ENCODE results near the gene FUT6. TPM values are rescaled to one million over a fixed set of nuclear protein-coding genes. Genes with fewer than 3 reads are reported as not detected.
A peak's percentile ranks its signal among the peaks of the same experiment; 100 is the strongest.

Gene FUT6
- total and polyA plus RNA-seq, 2 experiments from 2014 or later, result not detected

DNA sequence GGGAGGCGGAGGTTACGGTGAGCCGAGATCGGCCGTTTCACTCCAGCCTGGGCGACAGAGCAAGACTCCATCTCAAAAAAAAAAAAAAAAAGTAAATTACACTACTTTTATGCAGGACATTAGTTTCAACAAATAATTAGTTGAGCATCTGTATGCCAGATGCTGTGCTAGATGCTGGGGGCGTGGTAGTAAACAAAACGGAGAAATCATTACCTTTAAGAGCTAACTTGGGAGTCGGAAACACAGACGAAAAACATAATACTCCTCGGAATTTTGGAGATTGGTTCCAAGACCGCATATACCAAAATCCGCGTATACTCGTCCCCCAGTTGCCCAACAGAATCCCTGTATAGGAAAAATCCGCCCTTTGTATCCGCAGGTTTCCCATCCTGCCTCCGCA is 47.3 kb downstream of the FUT6 start:
- no peak for DNase-seq
- H3K36me3 ChIP-seq (ENCODE audit: low read depth), result no peaks in the 10 kb centered on the region
- no peak overlapping the region for H3K4me3 ChIP-seq
- TF ChIP-seq EZH2 (IDR thresholded peaks at IDR 0.05; ENCODE audit: insufficient read depth, poor library complexity, severe bottlenecking) (no peak), EZH2phosphoT487 (IDR thresholded peaks at IDR 0.05; ENCODE audit: insufficient read depth, low read depth) (no peak)
- no peaks in the 10 kb centered on the region for H4K20me1 ChIP-seq (ENCODE audit: insufficient read depth)
- in situ Hi-C loops (cut with MboI), result no loop called here
- no peak overlapping the region for H3K4me2 ChIP-seq (ENCODE audit: unreplicated experiment)
- H3K4me1 ChIP-seq (ENCODE audit: insufficient read depth), result no peaks in the 10 kb centered on the region
- peaks cover 15% of the 10 kb centered on the region for H3K79me2 ChIP-seq (ENCODE audit: insufficient read depth)
- no peaks in the 10 kb centered on the region for H3K9me2 ChIP-seq (ENCODE audit: insufficient read depth)
- no peaks in the 10 kb centered on the region for H3K9me3 ChIP-seq (ENCODE audit: low read depth)
- H3F3A ChIP-seq (ENCODE audit: insufficient read depth), result no peaks in the 10 kb centered on the region
- no peak overlapping the region for H3K27ac ChIP-seq
- 32 to 37% methylated on average over 17 to 18 of the region's 18 CpGs for whole genome bisulfite sequencing, 2 experiments (ENCODE audit: low coverage in 1 of 2, low lambda C conversion rate in 2 of 2, missing lambda C conversion rate in 2 of 2)
- H3K9ac ChIP-seq, result no peak overlapping the region
- no peak overlapping the region for H2AFZ ChIP-seq
- H3K27me3 ChIP-seq (replicated peaks; ENCODE audit: insufficient read depth), result no peaks in the 10 kb centered on the region

GRCh38 chr19:5790559-5791520 is 48.7 kb downstream of the FUT6 start, which contains the start of gene DUS3L:
DUS3L (minus strand) TSS chr19:5791163; CDS start chr19:5791141, 22 bp downstream.
- no peaks in the 10 kb centered on the region for H4K20me1 ChIP-seq (ENCODE audit: insufficient read depth)
- peaks cover 6% of the 10 kb centered on the region; the same call in 1 of the 2 replicates for H3K36me3 ChIP-seq (ENCODE audit: low read depth)
- peak within 1 kb of the TSS; percentile 88 for H3K4me3 ChIP-seq
- peak within 1 kb of the TSS; percentile 91 for H3K27ac ChIP-seq
- peak; percentile 99 for DNase-seq
- H3F3A ChIP-seq (ENCODE audit: insufficient read depth), result no peaks in the 10 kb centered on the region
- H3K4me2 ChIP-seq (ENCODE audit: unreplicated experiment), result peak within 1 kb of the TSS; percentile 94
- H3K79me2 ChIP-seq (ENCODE audit: insufficient read depth), result peaks cover 15% of the 10 kb centered on the region
- in situ Hi-C loops (cut with MboI), result no loop called here
- H3K4me1 ChIP-seq (ENCODE audit: insufficient read depth), result no peaks in the 10 kb centered on the region
- peak within 1 kb of the TSS; percentile 81 for H2AFZ ChIP-seq
- 10 to 12% methylated on average over 71 to 72 of the region's 72 CpGs for WGBS, 2 experiments (ENCODE audit: low coverage in 1 of 2, low lambda C conversion rate in 2 of 2, missing lambda C conversion rate in 2 of 2)
- no peaks in the 10 kb centered on the region for H3K9me2 ChIP-seq (ENCODE audit: insufficient read depth)
- no peaks in the 10 kb centered on the region for H3K27me3 ChIP-seq (replicated peaks; ENCODE audit: insufficient read depth)
- H3K9me3 ChIP-seq (ENCODE audit: low read depth), result no peaks in the 10 kb centered on the region
- H3K9ac ChIP-seq, result peak within 1 kb of the TSS; percentile 94
- TF ChIP-seq EZH2 (IDR thresholded peaks at IDR 0.05; ENCODE audit: insufficient read depth, poor library complexity, severe bottlenecking) (no peak), EZH2phosphoT487 (IDR thresholded peaks at IDR 0.05; ENCODE audit: insufficient read depth, low read depth) (no peak)

- peaks cover 6% of the 10 kb centered on the region; the same call in 1 of the 2 replicates for H3K36me3 ChIP-seq (ENCODE audit: low read depth)
Measured at GRCh38 chr19:5789886-5790558, 49.5 kb downstream of the FUT6 start.

DNA sequence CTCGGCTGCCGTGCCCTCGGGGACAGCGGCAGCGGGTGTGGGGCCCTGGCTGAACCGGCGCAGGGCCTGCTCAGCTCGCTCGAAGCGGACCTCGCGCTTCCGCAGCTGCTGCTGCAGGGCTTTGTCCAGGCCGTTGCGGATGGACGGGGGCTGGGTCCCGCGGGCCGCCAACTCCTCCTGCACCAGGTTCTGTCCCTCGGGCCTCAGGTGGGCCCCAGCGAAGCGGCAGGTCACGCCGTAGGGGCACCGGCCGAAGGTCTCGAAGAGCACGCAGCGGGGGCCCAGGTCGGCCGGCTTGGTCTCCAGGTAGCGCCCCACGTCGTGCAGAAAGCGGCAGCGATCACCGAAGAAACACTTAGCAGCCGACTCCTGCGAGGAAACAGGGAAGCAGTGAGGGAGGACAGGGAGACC is 50.1 kb downstream of the FUT6 start:
- Histone ChIP-seq H2AFZ (no peak overlapping the region), H4K20me1 (ENCODE audit: insufficient read depth) (no peaks in the 10 kb centered on the region), H3F3A (ENCODE audit: insufficient read depth) (no peaks in the 10 kb centered on the region), H3K4me2 (ENCODE audit: unreplicated experiment) (no peak overlapping the region), H3K27me3 (replicated peaks; ENCODE audit: insufficient read depth) (no peaks in the 10 kb centered on the region), H3K4me3 (no peak overlapping the region), H3K4me1 (ENCODE audit: insufficient read depth) (no peaks in the 10 kb centered on the region), H3K79me2 (ENCODE audit: insufficient read depth) (peaks cover 15% of the 10 kb centered on the region), H3K9ac (no peak overlapping the region), H3K9me3 (ENCODE audit: low read depth) (no peaks in the 10 kb centered on the region), H3K36me3 (ENCODE audit: low read depth) (peaks cover 6% of the 10 kb centered on the region; the same call in 1 of the 2 replicates), H3K9me2 (ENCODE audit: insufficient read depth) (no peaks in the 10 kb centered on the region), H3K27ac (no peak overlapping the region)
- no peak for DNase-seq
- 93 to 95% methylated on average over 34 to 39 of the region's 39 CpGs for WGBS, 2 experiments (ENCODE audit: low coverage in 1 of 2, low lambda C conversion rate in 2 of 2, missing lambda C conversion rate in 2 of 2)
- TF ChIP-seq EZH2 (IDR thresholded peaks at IDR 0.05; ENCODE audit: insufficient read depth, poor library complexity, severe bottlenecking) (no peak), EZH2phosphoT487 (IDR thresholded peaks at IDR 0.05; ENCODE audit: insufficient read depth, low read depth) (no peak)
- in situ Hi-C loops (cut with MboI), result no loop called here

More at GRCh38 chr19:5789886-5790558, 49.5 kb downstream of the FUT6 start:
- Histone ChIP-seq H3F3A (ENCODE audit: insufficient read depth) (no peaks in the 10 kb centered on the region), H3K9me3 (ENCODE audit: low read depth) (no peaks in the 10 kb centered on the region), H3K9me2 (ENCODE audit: insufficient read depth) (no peaks in the 10 kb centered on the region), H3K27ac (no peak overlapping the region), H3K4me2 (ENCODE audit: unreplicated experiment) (peak overlapping the region; percentile 94), H3K27me3 (replicated peaks; ENCODE audit: insufficient read depth) (no peaks in the 10 kb centered on the region), H3K4me3 (peak overlapping the region; percentile 88), H3K9ac (peak overlapping the region; percentile 94), H3K79me2 (ENCODE audit: insufficient read depth) (peaks cover 15% of the 10 kb centered on the region), H4K20me1 (ENCODE audit: insufficient read depth) (no peaks in the 10 kb centered on the region), H2AFZ (no peak overlapping the region; the same call in 1 of the 2 replicates), H3K4me1 (ENCODE audit: insufficient read depth) (no peaks in the 10 kb centered on the region)
- no peak for TF ChIP-seq EZH2 (IDR thresholded peaks at IDR 0.05; ENCODE audit: insufficient read depth, poor library complexity, severe bottlenecking)
- no peak for TF ChIP-seq EZH2phosphoT487 (IDR thresholded peaks at IDR 0.05; ENCODE audit: insufficient read depth, low read depth)
- in situ Hi-C loops (cut with MboI), result no loop called here
- 69 to 71% methylated on average over 26 of the region's 26 CpGs for WGBS, 2 experiments (ENCODE audit: low coverage in 1 of 2, low lambda C conversion rate in 2 of 2, missing lambda C conversion rate in 2 of 2)
- no peak for DNase-seq

All from GM23248 (cell line).